GM19455 (cell line): ENCODE measurements around the gene TRIM60.
"Not testable (repeated sequence)": the region's sequence is repeated elsewhere in the genome, so short reads cannot be mapped to it uniquely, and the experiment has no call there.

ENCODE experiments used
- ATAC-seq: cut with Tn5 transposase; IDR thresholded peaks from one replicate; pipeline ENCODE4 v1.9.1; 2021; ENCODE audit not compliant: unreplicated experiment

Gene TRIM60

GRCh38 chr4:165031436-165032211 is at the start of gene TRIM60:
TRIM60 (plus strand) TSS chr4:165031999; CDS start chr4:165040073, 8,074 bp downstream.
- no peak for ATAC-seq

GRCh38 chr4:164989471-164989870 is 42.3 kb upstream of the TRIM60 start:
- ATAC-seq, result no peak

GRCh38 chr4:164990786-164991185 is 41.0 kb upstream of the TRIM60 start:
- not testable (repeated sequence) for ATAC-seq

- not testable (repeated sequence) for ATAC-seq
Measured at GRCh38 chr4:164996123-164996522, 35.7 kb upstream of the TRIM60 start.

GRCh38 chr4:164997324-164997723 is 34.5 kb upstream of the TRIM60 start:
- ATAC-seq, result no peak

- ATAC-seq, result no peak
Measured at GRCh38 chr4:164997941-164998340, 33.9 kb upstream of the TRIM60 start.

GRCh38 chr4:164998526-164999080 is 33.2 kb upstream of the TRIM60 start:
- ATAC-seq, result not testable (repeated sequence)

- not testable (repeated sequence) for ATAC-seq
Measured at GRCh38 chr4:165001957-165002356, 29.8 kb upstream of the TRIM60 start.

- ATAC-seq, result no peak
Measured at GRCh38 chr4:165005352-165005925, 26.4 kb upstream of the TRIM60 start.

- ATAC-seq, result no peak
Measured at GRCh38 chr4:165006456-165006855, 25.3 kb upstream of the TRIM60 start.

- ATAC-seq, result no peak
Measured at GRCh38 chr4:165006886-165007285, 24.9 kb upstream of the TRIM60 start.

- ATAC-seq, result no peak
Measured at GRCh38 chr4:165009493-165010227, 22.1 kb upstream of the TRIM60 start.

GRCh38 chr4:165010487-165010886 is 21.3 kb upstream of the TRIM60 start:
- no peak for ATAC-seq

GRCh38 chr4:165010991-165011390 is 20.8 kb upstream of the TRIM60 start:
- no peak for ATAC-seq

- no peak for ATAC-seq
Measured at GRCh38 chr4:165011403-165011802, 20.4 kb upstream of the TRIM60 start.

GRCh38 chr4:165013691-165014090 is 18.1 kb upstream of the TRIM60 start:
- ATAC-seq, result no peak

GRCh38 chr4:165016971-165017370 is 14.8 kb upstream of the TRIM60 start:
- no peak for ATAC-seq

GRCh38 chr4:165019995-165020394 is 11.8 kb upstream of the TRIM60 start:
- not testable (repeated sequence) for ATAC-seq

- not testable (repeated sequence) for ATAC-seq
Measured at GRCh38 chr4:165025782-165026181, 6.0 kb upstream of the TRIM60 start.

- ATAC-seq, result no peak
Measured at GRCh38 chr4:165027762-165028402, 3.9 kb upstream of the TRIM60 start.

GRCh38 chr4:165048170-165048569 is 16.4 kb downstream of the TRIM60 start:
- no peak for ATAC-seq
